IPS DF 19.7 (cell line): ENCODE data around the gene KCNK5.

ENCODE experiments used
- DNase-seq: peaks from one replicate; pipeline ENCODE4 v3.0.0-alpha.2; 2013; ENCODE audit warnings: low read depth, low spot score

KCNK5 gene

DNA sequence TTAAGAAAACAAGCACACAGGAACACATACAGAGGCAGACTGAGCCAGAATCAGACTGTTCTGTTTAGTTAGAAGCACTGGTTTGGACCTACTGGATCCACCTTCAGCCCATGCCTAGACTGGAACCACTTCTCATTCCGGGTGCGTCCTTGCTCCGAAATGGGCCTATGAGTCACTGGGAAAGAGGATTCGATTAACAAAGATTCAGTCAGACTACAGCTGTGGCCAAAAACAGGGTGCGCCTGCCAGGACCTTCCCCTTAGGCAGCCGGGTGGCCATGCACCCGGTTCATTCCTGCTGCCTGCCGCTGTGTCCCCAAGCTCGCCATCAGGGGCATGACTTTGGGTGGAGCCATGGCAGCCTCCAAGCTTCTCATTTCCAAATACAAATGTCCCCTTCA lies 14.5 kb upstream of the KCNK5 start:
- no peak for DNase-seq

- no peak for DNase-seq
Observed at GRCh38 chr6:39240155-39240757, 11.0 kb upstream of the KCNK5 start.

GRCh38 chr6:39239527-39240154 lies 10.4 kb upstream of the KCNK5 start:
- no peak for DNase-seq

GRCh38 chr6:39236742-39237141 lies 7.5 kb upstream of the KCNK5 start:
- DNase-seq: no peak

DNA sequence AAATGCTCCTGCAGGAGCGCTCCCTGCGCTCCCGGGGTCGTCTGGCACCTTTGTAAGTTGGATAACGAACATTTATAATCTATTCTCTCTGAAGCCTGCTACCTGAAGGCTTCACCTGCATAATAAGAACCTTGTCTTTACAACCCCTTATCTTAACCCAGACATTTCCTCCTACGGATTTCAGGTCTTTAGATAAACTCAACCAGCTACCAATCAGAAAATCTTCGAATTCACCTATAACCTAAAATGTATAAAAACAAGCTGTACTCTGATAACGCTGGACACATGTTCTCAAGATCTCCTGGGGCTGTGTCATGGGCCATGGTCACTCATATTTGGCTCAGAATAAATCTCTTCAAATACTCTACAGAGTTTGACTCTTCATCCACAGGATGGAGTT lies 4.1 kb upstream of the KCNK5 start:
- DNase-seq: no peak

DNA sequence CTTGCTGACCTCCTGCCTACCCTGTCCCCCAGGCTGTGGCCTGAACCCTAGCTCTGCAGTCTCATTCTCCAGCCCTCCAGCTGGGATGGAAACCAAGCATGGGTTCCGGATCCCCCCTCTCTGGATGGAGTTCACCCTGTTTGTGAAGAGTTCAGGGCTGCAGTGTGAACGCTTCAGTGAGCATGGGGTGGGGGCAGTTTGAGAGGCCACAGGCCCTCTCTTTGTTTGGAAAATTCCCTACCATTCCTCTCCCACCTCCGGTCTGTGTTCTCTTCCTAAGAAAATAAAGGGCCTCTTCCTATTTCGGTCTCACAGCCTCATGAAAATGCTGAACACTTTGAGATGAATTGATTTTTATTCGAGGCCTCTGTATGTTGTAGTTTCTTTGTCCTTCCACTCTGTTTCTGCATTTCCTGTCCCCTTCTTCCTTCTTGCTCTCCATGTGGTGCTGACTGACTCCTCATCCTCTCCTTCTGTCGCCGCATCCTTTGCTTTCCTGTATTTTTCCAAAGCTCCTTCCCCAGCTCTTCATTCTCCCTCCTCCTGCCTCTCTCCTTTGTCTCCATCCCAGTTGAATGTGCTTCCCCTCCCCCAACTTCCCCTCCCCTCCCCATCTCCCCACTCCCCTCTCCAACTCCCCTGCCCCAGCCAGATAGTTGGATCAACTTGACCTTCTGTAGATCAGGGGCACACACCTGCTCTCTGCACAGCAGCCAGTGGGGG lies 2.4 kb upstream of the KCNK5 start:
- peak; percentile 86 for DNase-seq

- no peak for DNase-seq
Observed at GRCh38 chr6:39230654-39231035, 1.4 kb upstream of the KCNK5 start.

GRCh38 chr6:39228111-39228971 lies 934 bp downstream of the KCNK5 start:
- DNase-seq: no peak

- no peak for DNase-seq
Observed at GRCh38 chr6:39227476-39227875, 1.8 kb downstream of the KCNK5 start.

DNA sequence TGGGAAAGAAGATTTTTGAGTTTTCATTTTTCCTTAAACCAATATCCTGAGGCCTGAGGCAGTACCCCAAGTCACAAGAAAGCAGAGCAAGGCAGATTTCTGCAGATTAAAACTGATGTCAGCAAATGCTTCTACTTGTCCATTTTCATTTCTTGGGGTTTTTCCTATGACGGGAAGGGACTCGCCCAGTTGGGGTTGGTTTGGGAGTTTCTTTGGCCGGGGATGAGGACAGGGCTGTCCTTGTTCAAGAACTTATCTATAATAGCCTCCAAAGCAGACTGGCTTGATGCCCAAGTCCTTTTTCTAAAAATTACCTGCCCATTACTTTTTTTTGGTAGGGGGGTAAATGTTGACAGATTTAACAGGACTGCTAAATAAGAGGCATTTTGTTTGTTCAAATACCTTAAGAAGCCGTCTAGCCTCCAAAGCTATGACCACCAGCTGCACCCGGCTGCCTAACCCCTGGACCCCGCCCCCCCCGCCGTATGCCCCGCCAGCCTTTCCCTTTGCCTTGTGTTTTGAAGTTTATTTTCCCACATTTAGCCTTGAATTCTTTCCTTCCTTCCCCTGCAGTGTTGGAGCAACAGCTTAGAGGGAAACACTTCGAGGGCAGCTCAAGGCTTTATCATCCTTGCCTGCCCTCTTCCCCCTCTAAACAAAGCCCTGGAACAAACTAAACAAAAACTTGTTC lies 2.5 kb downstream of the KCNK5 start:
- DNase-seq: no peak

DNA sequence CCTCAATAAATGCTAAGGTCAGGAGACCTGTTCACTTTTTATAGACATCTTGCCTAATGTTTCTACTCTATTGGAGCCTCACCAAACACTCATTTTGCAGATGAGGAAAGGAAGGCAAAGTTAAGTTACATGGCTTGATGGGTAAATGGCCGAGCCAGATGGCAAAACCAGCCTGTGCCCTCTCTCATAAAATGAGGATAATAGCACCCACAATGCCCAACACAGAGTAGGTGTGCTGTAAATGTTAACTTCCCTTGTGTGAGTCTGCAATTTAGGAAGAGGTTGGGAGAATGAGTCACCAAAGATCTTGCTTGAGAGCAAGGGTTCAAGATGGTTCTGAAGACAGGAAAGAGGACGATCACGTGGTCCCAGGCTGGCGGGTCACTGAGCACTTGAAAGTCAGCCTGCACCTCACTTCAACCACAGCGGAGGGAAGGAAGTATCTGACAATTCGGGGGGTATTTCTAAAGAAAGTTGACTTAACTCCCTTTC lies 3.3 kb downstream of the KCNK5 start:
- no peak for DNase-seq

- DNase-seq: no peak
Observed at GRCh38 chr6:39225543-39225942, 3.7 kb downstream of the KCNK5 start.

DNA sequence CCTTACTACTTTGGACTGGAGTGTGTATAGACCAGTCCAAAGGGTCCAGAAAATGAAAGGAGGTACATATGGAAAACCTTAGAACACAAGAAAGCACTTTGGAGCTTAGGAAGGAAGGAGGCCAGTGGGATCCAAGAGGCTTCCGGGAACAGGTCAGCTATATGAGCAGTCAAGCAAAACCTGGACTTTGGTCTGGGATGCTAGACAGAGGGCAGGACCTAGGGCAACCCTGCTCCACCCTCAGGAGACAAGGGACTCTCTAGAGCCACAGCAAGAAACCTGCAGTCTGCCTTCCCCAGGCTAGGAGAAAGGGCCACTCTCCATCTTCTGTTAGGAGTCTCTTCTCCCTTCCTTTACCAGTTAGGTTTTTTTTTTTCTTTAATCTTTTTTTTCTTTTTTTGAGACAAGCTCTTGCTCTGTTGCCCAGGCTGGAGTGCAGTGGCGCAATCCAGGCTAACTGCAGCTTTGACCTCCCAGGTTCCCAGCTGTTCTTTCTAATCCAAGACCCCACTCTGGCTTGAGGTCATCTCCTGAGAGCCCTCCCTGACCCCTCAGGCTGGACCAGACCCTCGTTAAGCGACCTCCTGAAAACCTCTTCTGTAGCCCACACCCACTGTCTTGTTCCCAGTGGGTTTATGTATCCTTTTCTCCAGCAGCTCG lies 4.6 kb downstream of the KCNK5 start:
- no peak for DNase-seq

DNA sequence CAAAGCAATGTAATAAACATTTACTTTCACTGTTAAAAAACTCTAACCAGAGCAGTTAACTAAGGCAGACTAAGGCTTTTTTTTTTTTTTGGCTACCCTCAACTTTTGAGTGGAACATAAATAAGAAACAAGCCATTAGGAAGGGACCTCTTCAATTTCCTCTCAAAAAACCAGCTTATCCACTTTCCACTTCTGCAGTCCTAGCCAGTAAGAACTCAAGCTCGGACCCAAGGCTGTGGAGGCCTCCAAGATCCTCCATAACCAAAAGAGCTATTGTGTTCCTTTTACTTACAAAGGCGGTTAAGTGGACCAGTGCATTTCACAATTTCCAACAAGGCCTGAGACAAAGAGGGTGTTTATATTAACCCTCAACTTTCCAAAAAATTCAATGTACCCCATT lies 5.3 kb downstream of the KCNK5 start:
- DNase-seq: no peak

DNA sequence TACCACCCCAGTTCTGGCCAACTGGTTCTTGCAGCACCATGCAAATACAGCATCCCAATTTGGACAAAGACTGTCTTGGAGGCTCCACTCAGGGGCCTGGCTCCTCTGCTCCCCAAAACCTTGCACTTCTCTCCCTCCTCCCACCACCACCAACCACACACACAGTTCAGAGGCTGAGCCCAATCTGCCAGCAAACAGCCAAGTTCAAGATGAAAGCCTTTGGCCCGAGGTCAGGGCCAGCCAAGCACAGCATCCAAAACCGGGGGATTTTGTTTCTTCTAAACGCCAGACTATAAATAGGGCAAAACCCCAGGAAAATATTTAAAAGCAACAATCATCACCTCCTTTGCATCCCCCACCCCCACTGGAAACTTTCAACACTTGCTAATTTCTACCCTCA lies 5.7 kb downstream of the KCNK5 start:
- no peak for DNase-seq

- no peak for DNase-seq
Observed at GRCh38 chr6:39223061-39223460, 6.2 kb downstream of the KCNK5 start.

GRCh38 chr6:39221779-39222641 lies 7.3 kb downstream of the KCNK5 start:
- no peak for DNase-seq

GRCh38 chr6:39221115-39221514 lies 8.2 kb downstream of the KCNK5 start:
- DNase-seq: no peak

GRCh38 chr6:39218868-39219567 lies 10.3 kb downstream of the KCNK5 start:
- no peak for DNase-seq
